IPS-NIHi7 (cell line): Measurements from ENCODE around the gene SHISAL2A.
A peak's percentile ranks its signal among the peaks of the same experiment; 100 is the strongest.

ENCODE experiments used
- DNase-seq: peaks from one replicate; pipeline ENCODE4 v3.0.0; 2012; ENCODE audit warnings: mixed read lengths; ENCODE audit errors: extremely low spot score

The SHISAL2A gene

DNA sequence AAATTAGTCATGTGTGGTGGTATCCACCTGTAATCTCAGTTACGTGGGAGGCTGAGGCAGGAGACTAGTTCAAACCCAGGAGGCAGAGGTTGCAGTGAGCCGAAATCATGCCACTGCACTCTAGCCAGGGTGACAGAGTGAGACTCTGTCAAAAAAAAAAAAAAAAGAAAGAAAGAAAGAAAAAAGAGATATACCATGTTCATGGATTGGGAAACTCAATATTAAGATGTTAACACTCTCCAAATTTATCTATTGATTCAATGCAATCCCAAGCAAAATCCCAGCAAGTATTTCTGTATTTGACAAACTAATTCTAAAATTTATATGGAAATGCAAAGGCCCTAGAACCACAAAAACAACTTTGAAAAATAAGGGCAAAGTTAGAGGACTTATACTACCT is 11.0 kb upstream of the SHISAL2A start:
- DNase-seq: no peak

DNA sequence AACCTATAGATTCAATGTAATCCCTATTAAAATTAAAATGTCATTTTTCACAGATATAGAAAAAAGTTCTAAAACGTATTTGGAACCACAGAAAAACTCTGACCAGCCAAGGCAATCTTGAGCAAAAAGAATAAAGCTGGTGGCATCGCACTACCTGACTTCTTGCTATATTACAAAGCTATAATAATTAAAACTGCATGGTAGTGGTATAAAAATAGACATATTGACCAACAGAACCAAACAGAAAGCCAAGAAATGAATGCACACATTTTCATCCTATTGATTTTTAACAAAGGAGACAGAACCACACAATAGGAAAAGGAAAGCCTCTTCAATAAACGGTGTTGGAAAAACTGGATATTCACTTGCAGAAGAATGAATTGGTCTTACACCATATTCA is 9.2 kb upstream of the SHISAL2A start:
- DNase-seq: no peak

DNA sequence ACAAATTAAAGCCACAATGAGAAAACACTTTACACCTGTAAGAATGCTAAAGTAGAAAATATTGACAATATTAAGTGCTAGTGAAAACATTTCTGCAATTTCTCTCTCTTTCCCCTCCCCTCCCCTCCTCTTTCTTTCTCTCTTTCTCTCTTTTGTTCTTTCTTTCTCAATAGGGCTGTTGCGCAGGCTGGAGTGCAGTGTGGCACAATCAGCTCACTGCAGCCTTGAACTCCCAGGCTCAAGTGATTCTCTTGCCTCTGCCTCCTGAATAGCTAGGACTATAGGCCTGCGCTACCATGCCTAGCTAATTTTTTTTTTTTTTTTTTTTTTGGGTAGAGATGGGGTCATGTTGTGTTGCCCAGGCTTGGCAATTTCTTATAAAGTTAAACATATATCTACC is 5.9 kb upstream of the SHISAL2A start:
- DNase-seq: no peak

GRCh38 chr1:52628614-52629324 is 4.2 kb upstream of the SHISAL2A start:
- no peak for DNase-seq

- no peak for DNase-seq
Measured at GRCh38 chr1:52629325-52629643, 3.7 kb upstream of the SHISAL2A start.

DNA sequence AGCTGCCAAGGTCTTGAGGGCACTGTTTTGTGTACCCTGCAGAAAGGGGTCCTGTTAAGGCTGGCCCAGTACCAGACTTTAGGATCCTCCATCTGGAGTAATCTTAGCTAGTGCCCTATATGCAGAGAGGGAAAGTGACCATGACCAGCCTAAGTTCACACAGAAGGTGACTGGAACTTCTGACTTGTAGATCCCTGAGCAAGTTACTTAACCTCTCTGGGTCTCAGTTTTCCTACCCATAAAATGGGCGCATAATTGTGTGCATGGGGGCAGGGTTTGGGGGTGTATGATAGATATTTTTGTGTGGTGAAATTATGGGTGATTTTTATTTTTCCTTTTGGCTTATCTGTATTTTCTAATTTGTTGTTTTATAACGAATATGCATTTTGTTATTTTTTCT is 3.3 kb upstream of the SHISAL2A start:
- no peak for DNase-seq

DNA sequence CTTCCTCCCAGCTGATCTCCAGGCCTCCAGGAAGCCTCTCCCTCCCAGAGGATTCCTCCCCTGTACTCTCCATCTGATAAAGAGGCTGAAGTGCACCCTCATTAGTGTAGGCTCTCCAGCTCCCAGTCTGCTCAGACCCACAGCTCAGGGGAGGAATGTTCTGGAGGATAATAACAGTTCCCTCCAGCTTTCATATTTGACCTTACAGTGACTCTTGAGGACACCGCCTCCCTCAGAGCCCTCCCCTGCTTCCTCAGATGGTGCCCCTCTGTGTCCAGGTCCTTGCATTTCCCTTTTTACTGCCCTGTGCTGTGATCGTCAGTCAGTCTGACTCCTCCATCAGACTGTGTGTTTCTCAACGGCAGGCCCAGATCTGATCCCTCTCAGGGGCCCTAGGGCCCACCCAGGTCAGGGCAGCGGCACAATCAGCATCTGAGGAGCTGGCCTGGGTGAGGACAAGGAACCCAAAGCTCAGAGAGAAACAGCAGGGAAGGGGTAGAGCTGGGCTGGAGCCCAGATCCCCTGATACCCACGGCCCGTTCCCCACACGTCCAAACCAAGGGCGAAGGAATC is 1.1 kb upstream of the SHISAL2A start:
- DNase-seq: no peak

- DNase-seq: peak; percentile 51
Measured at GRCh38 chr1:52633291-52633754, 355 bp downstream of the SHISAL2A start.

DNA sequence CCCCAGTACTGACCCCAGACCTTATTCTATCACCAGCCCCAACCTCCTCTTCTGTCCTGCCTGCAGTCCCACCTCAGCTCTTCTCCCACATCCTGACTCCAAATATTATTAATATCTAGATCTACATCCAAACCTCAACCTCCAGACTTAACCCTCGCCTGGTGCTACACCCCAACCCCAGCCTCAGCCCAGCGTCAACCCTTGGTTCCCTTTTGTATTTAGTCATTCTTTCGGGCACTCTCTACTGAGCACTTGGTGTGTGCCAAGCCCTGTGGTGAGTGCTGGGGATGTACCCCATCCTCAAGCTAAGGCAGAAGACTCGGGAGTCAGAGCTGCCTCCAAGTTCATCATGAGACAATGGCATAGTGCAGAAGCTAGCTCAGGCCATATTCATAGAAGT is 1.1 kb downstream of the SHISAL2A start:
- DNase-seq: no peak

DNA sequence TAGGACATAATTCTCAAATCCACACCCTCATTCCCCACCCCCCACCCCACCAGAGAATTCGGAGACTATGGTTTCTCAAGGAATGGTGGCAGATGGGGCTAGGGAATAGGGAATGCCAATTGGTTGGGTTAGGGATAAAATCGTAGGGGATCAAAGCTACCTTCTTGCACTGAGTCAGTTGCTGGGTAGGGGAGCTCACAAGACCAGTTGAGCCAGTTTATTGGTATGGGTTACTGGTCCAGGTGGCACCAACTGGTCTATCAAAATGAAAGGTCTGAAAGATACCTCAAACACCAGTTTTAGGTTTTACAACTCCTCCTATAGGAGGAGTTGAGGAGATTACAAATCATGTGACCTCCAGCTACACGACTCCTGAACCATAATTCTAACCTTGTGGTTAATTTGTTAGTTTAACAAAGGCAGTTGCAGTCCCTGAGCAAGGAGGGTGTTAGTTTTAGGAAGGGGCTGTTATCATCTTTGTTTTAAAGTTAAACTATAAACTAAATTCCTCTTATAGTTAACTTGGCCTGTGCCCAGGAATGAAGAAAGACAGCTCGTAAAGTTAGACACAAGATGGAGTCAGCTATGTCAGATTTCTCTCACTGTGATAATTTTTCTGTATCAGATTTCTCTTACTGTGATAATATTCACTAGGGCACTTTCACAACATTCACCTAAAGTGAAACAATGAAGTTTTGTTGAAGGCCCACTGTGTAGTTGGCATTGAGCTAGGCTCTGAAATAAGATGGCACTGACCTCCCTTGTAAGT is 2.5 kb downstream of the SHISAL2A start:
- DNase-seq: no peak

DNA sequence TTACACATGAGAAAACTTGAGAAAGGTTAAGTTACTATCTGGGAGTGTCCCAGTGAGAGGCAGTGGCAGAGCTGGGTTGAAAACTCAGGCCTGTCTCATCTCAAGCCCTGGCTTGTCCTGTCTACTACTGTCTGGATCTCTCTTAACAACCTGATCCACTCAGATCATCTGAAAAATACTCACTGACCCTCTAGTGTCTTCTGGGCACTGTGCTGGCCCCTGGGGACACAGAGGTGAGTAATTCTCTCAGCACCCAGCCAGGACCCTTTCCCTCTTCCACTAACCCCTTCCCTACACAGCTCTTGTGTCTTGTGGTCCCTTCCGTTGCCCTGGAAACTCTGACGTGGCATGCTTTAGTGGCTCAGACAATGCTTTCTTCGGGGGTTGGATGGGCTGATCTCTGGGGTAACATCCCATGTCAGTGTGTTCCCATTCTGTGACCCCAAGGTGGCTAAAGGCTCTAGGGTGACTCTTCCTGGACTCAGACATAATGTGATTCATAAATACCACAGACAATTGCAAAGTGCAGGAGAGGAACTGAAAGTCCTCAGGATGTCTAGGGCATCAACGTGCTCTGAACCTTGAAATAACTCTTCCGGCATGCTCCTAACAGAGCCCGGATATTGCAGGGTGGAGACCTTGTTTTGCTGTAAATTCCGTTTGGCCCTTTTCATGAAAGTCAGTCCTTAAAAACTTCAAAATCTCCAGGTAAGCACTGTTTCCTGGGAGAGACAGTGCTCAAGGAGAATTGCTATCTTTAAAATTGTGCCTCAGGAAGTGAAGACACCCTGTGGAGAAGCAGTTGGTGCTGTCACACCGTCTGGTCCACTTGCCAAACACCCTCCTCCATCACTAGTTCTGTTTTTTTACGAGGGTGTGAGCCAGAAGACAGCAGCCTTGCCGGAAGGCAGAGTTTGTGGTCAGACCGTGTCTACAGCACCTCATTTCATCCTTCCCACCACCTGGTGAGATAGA is 4.0 kb downstream of the SHISAL2A start:
- DNase-seq: no peak

DNA sequence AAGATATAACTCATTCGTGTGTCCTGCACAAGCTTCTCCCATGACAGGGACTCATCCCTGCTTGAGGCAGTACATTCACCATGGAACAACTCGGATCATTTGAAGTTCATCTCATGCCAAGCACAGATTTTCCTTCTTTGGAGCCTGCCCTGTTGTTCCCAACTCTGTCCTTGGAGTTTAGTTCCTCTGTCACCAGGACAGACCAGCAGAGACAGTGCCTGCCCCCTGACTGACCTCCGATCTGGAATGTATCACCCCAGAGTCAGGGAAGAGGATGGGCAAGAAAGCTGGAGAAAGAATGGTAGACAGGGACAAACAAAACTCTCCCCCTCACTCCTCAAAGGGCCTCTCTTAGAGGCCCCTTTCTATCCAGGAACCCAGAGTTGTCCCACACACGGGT is 5.0 kb downstream of the SHISAL2A start:
- no peak for DNase-seq

DNA sequence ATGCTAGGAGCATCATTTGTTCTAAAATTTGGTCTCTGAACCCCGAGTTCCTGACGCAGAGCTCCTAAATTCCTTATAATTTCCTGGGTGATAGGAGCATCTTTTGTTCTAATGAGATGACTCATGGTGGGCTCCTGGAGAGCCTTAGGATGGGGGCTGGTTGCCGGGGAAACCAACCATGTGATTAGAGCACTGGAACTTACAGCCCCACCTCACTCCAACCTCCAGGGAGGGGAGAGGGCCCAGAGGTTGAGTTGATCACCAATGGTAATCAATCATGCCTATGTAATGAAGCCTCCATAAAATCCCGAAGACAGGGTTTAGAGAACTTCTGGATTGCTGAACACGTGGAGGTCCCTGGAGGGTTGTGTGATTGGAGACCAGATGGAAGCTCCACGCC is 7.7 kb downstream of the SHISAL2A start:
- DNase-seq: no peak

- DNase-seq: no peak
Measured at GRCh38 chr1:52641307-52641706, 8.3 kb downstream of the SHISAL2A start.

DNA sequence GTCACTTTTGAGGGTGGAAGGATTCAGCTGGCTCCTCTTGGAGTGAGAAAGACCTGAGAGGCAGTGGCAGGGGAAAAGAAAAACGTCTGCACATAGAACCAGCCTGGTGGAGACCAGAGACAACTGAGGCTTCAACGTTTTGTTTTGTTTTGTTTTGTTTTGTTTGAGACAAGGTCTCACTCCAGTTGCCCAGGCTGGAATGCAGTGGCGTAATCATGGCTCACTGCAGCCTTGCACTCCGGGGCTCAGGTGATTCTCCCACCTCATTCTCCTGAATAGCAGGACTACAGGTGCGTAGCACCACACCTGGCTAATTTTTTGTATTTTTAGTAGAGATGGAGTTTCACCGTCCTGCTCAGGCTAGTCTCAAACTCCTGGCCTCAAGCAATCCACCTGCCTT is 12.3 kb downstream of the SHISAL2A start:
- no peak for DNase-seq

- no peak for DNase-seq
Measured at GRCh38 chr1:52651904-52652303, 18.9 kb downstream of the SHISAL2A start.

DNA sequence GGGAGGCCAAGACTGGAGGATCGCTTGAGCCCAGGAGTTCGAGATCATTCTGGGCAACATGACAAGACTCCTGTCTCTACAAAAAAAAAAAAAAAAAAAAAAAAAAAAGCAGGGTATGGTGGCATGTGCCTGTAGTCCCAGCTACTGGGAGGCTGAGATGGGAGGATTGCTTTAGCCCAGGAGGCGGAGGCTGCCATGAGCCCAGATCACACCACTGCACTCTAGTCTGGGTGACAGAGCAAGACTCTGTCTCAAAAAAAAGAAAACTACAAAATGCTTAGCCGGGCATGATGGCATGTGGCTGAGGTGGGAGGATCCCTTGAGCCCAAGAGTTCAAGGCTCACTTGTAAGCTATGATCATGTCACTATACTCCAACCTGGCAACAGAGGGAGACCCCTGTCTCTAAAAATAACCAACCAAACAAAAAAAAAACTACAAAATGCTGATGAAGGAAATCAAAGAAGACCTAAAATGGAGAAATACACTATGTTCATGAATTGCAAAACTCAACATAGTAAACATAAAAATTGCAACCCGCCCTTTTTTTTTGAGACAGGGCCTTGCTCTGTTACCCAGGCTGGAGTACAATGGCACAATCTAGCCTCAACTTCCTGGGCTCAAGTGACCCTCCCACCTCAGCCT is 20.4 kb downstream of the SHISAL2A start:
- no peak for DNase-seq

DNA sequence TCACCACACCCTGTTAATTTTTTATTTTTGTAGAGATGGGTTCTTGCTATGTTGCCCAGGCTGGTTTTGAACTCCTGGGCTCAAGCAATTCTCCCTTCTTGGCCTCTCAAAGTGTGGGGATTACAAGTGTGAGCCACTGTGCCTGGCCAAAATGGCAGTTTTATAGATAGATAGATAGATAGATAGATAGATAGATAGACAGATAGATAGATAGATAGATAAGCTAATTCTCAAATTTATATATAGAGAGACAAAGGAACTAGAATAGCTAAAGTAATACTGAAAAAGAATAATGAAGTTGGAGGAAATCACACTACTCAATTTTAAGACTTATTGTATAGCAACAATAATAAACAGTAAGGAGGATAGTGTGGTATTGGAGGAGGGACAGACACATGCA is 21.1 kb downstream of the SHISAL2A start:
- no peak for DNase-seq

GRCh38 chr1:52657702-52658101 is 24.7 kb downstream of the SHISAL2A start:
- DNase-seq: no peak

DNA sequence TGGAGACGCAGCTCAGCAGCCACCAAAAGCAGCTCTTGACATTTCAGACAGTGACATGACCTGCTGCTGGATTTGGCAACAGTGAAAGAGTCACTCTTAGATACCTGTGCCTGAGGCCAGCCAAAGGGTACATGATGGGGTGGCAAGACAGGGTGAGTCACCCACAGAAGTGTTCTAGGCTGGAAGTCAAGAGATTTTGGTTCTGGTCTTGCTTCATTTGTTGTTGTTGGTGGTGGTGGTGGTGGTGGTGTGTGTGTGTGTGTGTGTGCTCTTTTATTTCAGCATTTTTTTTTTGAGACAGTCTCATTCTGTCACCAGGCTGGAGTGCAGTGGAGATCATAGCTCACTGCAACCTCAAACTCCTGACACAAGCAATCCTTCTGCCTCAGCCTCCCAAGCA is 25.8 kb downstream of the SHISAL2A start:
- no peak for DNase-seq

DNA sequence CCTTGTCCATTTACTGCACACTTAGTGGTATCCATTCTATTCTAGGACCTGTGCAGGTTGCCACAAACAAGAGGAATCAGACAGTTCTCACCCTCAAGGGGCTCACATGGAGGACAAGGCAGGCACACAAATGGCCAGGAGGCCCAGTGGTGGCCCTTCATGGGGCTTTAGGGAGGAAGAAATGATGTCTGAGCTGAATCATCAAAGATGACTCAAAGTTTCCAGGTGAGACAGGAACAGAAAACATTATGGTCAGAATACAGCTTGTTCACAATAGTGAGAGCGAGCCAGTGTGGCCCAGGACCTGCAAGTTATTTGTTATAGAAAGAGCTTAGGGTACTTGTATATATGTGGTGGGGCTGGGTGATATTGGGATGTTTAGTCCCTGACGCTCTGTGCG is 26.4 kb downstream of the SHISAL2A start:
- DNase-seq: no peak
